Chondrocyte (in vitro differentiated cells): ENCODE measurements around the gene ERVK3-1. TPM values are rescaled to one million over a fixed set of nuclear protein-coding genes. Genes with fewer than 3 reads are reported as not detected.
A peak's percentile ranks its signal among the peaks of the same experiment; 100 is the strongest.

ENCODE experiments used
- DNase-seq: peaks from one replicate; pipeline ENCODE4 v3.0.0; 2021; ENCODE audit warnings: mixed read lengths, low spot score
- H3K27ac Mint-ChIP-seq: one replicate; pipeline ENCODE4 v1.8.0; 2021; ENCODE audit warnings: mild to moderate bottlenecking, moderate library complexity, mixed read lengths; ENCODE audit not compliant: unreplicated experiment
- H3K27me3 Mint-ChIP-seq: 2 replicates; pipeline ENCODE4 v1.8.0; 2021; ENCODE audit warnings: low read depth, mixed read lengths
- H3K36me3 Mint-ChIP-seq: 2 replicates; pipeline ENCODE4 v1.8.0; 2021; ENCODE audit warnings: low read depth, mixed read lengths
- H3K4me1 Mint-ChIP-seq: 2 replicates; pipeline ENCODE4 v1.8.0; 2021; ENCODE audit warnings: low read depth, mild to moderate bottlenecking, mixed read lengths
- H3K4me3 Mint-ChIP-seq: one replicate; pipeline ENCODE4 v1.8.0; 2021; ENCODE audit warnings: mild to moderate bottlenecking, moderate library complexity, mixed read lengths; ENCODE audit not compliant: unreplicated experiment
- H3K9me3 Mint-ChIP-seq: 2 replicates; pipeline ENCODE4 v1.8.0; 2021; ENCODE audit warnings: low read depth, mixed read lengths
- CTCF ChIP-seq: fragments of 200-600 bp; sonication (generic); IDR thresholded peaks from 2 replicates; pipeline ENCODE4 v1.5.0; 2021; ENCODE audit warnings: antibody characterized with exemption, mild to moderate bottlenecking, moderate library complexity
- total RNA-seq: library from RNA; stranded (reverse); gene quantifications from 3 replicates; pipeline ENCODE4 v1.2.1, GENCODE V29; 2021

Gene ERVK3-1
- total RNA-seq, 1 donor from 2014 or later = 26.0 TPM

GRCh38 chr19:58350001-58350861, 45.1 kb downstream of the ERVK3-1 start:
- peaks cover 34% of the 10 kb centered on the region for H3K4me1 Mint-ChIP-seq

GRCh38 chr19:58350871-58351557, 45.8 kb downstream of the ERVK3-1 start:
- Mint-ChIP-seq H3K4me1 (peaks cover 27% of the 10 kb centered on the region), H3K9me3 (no peaks in the 10 kb centered on the region), H3K27me3 (no peaks in the 10 kb centered on the region), H3K36me3 (peaks cover 8% of the 10 kb centered on the region), H3K4me3 (no peak overlapping the region), H3K27ac (no peak overlapping the region)
- TF ChIP-seq CTCF = no peak
- DNase-seq = peak; percentile 67

More at GRCh38 chr19:58350001-58350861, 45.1 kb downstream of the ERVK3-1 start:
- peak; percentile 90 for DNase-seq
- H3K9me3 Mint-ChIP-seq = no peaks in the 10 kb centered on the region
- H3K27ac Mint-ChIP-seq = no peak overlapping the region
- no peak overlapping the region for H3K4me3 Mint-ChIP-seq
- no peak for TF ChIP-seq CTCF
- no peaks in the 10 kb centered on the region for H3K27me3 Mint-ChIP-seq
- peaks cover 12% of the 10 kb centered on the region for H3K36me3 Mint-ChIP-seq

- DNase-seq = peak; percentile 83
- Mint-ChIP-seq H3K27me3 (no peaks in the 10 kb centered on the region), H3K4me1 (peaks cover 23% of the 10 kb centered on the region), H3K36me3 (peaks cover 8% of the 10 kb centered on the region), H3K9me3 (no peaks in the 10 kb centered on the region), H3K27ac (no peak overlapping the region), H3K4me3 (no peak overlapping the region)
- TF ChIP-seq CTCF = no peak
Measured at GRCh38 chr19:58351558-58351878, 46.3 kb downstream of the ERVK3-1 start.

- Mint-ChIP-seq H3K9me3 (no peaks in the 10 kb centered on the region), H3K36me3 (peaks cover 8% of the 10 kb centered on the region), H3K27me3 (no peaks in the 10 kb centered on the region), H3K4me3 (no peak overlapping the region), H3K4me1 (peaks cover 20% of the 10 kb centered on the region), H3K27ac (no peak overlapping the region)
- no peak for TF ChIP-seq CTCF
- peak; percentile 67 for DNase-seq
Measured at GRCh38 chr19:58351990-58352755, 47.0 kb downstream of the ERVK3-1 start.
